ENCODE data around the gene VSIR.

VSIR gene

GRCh38 chr10:71766717-71767419 lies 6.5 kb downstream of the VSIR start:
- Histone ChIP-seq H3K9me3 (ENCODE audit: insufficient read depth, low read length) (no peaks in the 10 kb centered on the region), H3K4me1 (ENCODE audit: insufficient read depth, insufficient read length) (peaks cover 20% of the 10 kb centered on the region), H3K4me3 (ENCODE audit: insufficient read length, low read depth) (no peak overlapping the region), H3K36me3 (ENCODE audit: insufficient read depth, insufficient read length, low read length) (no peaks in the 10 kb centered on the region), H3K9ac (ENCODE audit: insufficient read length, low read depth) (no peak overlapping the region), H3K27me3 (ENCODE audit: insufficient read depth, insufficient read length) (peaks cover 12% of the 10 kb centered on the region)
- TF ChIP-seq ZNF274 (IDR thresholded peaks at IDR 0.05; ENCODE audit: low read depth, low read length) (no peak), SUZ12 (IDR thresholded peaks at IDR 0.05; ENCODE audit: extremely low read depth, insufficient read depth, insufficient read length) (no peak), YY1 (IDR thresholded peaks at IDR 0.05; ENCODE audit: insufficient read depth, insufficient read length) (no peak)
- no peak for DNase-seq (ENCODE audit: low read depth, low spot score)

- peaks cover 5% of the 10 kb centered on the region for H3K27me3 ChIP-seq (ENCODE audit: insufficient read depth, insufficient read length)
- no peak for DNase-seq (ENCODE audit: low read depth, low spot score)
- H3K4me3 ChIP-seq (ENCODE audit: insufficient read length, low read depth): no peak overlapping the region
- no peaks in the 10 kb centered on the region for H3K36me3 ChIP-seq (ENCODE audit: insufficient read depth, insufficient read length, low read length)
- no peaks in the 10 kb centered on the region for H3K9me3 ChIP-seq (ENCODE audit: insufficient read depth, low read length)
- H3K9ac ChIP-seq (ENCODE audit: insufficient read length, low read depth): no peak overlapping the region
- H3K4me1 ChIP-seq (ENCODE audit: insufficient read depth, insufficient read length): peaks cover 20% of the 10 kb centered on the region
- no peak for TF ChIP-seq ZNF274 (IDR thresholded peaks at IDR 0.05; ENCODE audit: low read depth, low read length)
- TF ChIP-seq YY1 (IDR thresholded peaks at IDR 0.05; ENCODE audit: insufficient read depth, insufficient read length): no peak
These were observed 7.2 kb downstream of the VSIR start for GRCh38 chr10:71765906-71766716.

- no peak for DNase-seq (ENCODE audit: low read depth, low spot score)
- no peaks in the 10 kb centered on the region for H3K36me3 ChIP-seq (ENCODE audit: insufficient read depth, insufficient read length, low read length)
- H3K4me3 ChIP-seq (ENCODE audit: insufficient read length, low read depth): no peak overlapping the region
- H3K9me3 ChIP-seq (ENCODE audit: insufficient read depth, low read length): no peaks in the 10 kb centered on the region
- no peak overlapping the region for H3K9ac ChIP-seq (ENCODE audit: insufficient read length, low read depth)
- no peak for TF ChIP-seq ZNF274 (IDR thresholded peaks at IDR 0.05; ENCODE audit: low read depth, low read length)
- TF ChIP-seq SUZ12 (IDR thresholded peaks at IDR 0.05; ENCODE audit: extremely low read depth, insufficient read depth, insufficient read length): no peak
- no peak for TF ChIP-seq YY1 (IDR thresholded peaks at IDR 0.05; ENCODE audit: insufficient read depth, insufficient read length)
- H3K27me3 ChIP-seq (ENCODE audit: insufficient read depth, insufficient read length): no peaks in the 10 kb centered on the region
- H3K4me1 ChIP-seq (ENCODE audit: insufficient read depth, insufficient read length): peaks cover 20% of the 10 kb centered on the region
These were observed 8.0 kb downstream of the VSIR start for GRCh38 chr10:71765176-71765904.

GRCh38 chr10:71763352-71764127 lies 9.8 kb downstream of the VSIR start:
- TF ChIP-seq YY1 (IDR thresholded peaks at IDR 0.05; ENCODE audit: insufficient read depth, insufficient read length): no peak
- TF ChIP-seq ZNF274 (IDR thresholded peaks at IDR 0.05; ENCODE audit: low read depth, low read length): no peak
- no peak for TF ChIP-seq SUZ12 (IDR thresholded peaks at IDR 0.05; ENCODE audit: extremely low read depth, insufficient read depth, insufficient read length)
- Histone ChIP-seq H3K27me3 (ENCODE audit: insufficient read depth, insufficient read length) (no peaks in the 10 kb centered on the region), H3K9ac (ENCODE audit: insufficient read length, low read depth) (no peak overlapping the region), H3K36me3 (ENCODE audit: insufficient read depth, insufficient read length, low read length) (no peaks in the 10 kb centered on the region), H3K4me1 (ENCODE audit: insufficient read depth, insufficient read length) (peaks cover 20% of the 10 kb centered on the region), H3K9me3 (ENCODE audit: insufficient read depth, low read length) (no peaks in the 10 kb centered on the region), H3K4me3 (ENCODE audit: insufficient read length, low read depth) (no peak overlapping the region)
- no peak for DNase-seq (ENCODE audit: low read depth, low spot score)

- Histone ChIP-seq H3K36me3 (ENCODE audit: insufficient read depth, insufficient read length, low read length) (no peaks in the 10 kb centered on the region), H3K27me3 (ENCODE audit: insufficient read depth, insufficient read length) (no peaks in the 10 kb centered on the region), H3K4me1 (ENCODE audit: insufficient read depth, insufficient read length) (peaks cover 15% of the 10 kb centered on the region), H3K4me3 (ENCODE audit: insufficient read length, low read depth) (no peak overlapping the region), H3K9me3 (ENCODE audit: insufficient read depth, low read length) (no peaks in the 10 kb centered on the region), H3K9ac (ENCODE audit: insufficient read length, low read depth) (no peak overlapping the region)
- DNase-seq (ENCODE audit: low read depth, low spot score): no peak
- no peak for TF ChIP-seq ZNF274 (IDR thresholded peaks at IDR 0.05; ENCODE audit: low read depth, low read length)
- no peak for TF ChIP-seq YY1 (IDR thresholded peaks at IDR 0.05; ENCODE audit: insufficient read depth, insufficient read length)
- TF ChIP-seq SUZ12 (IDR thresholded peaks at IDR 0.05; ENCODE audit: extremely low read depth, insufficient read depth, insufficient read length): no peak
These were observed 11.0 kb downstream of the VSIR start for GRCh38 chr10:71762324-71762723.

GRCh38 chr10:71761541-71762113 lies 11.7 kb downstream of the VSIR start:
- Histone ChIP-seq H3K27me3 (ENCODE audit: insufficient read depth, insufficient read length) (no peaks in the 10 kb centered on the region), H3K36me3 (ENCODE audit: insufficient read depth, insufficient read length, low read length) (no peaks in the 10 kb centered on the region), H3K9me3 (ENCODE audit: insufficient read depth, low read length) (no peaks in the 10 kb centered on the region), H3K4me1 (ENCODE audit: insufficient read depth, insufficient read length) (peaks cover 14% of the 10 kb centered on the region), H3K4me3 (ENCODE audit: insufficient read length, low read depth) (no peak overlapping the region), H3K9ac (ENCODE audit: insufficient read length, low read depth) (no peak overlapping the region)
- no peak for DNase-seq (ENCODE audit: low read depth, low spot score)
- TF ChIP-seq YY1 (IDR thresholded peaks at IDR 0.05; ENCODE audit: insufficient read depth, insufficient read length): no peak
- no peak for TF ChIP-seq ZNF274 (IDR thresholded peaks at IDR 0.05; ENCODE audit: low read depth, low read length)
- TF ChIP-seq SUZ12 (IDR thresholded peaks at IDR 0.05; ENCODE audit: extremely low read depth, insufficient read depth, insufficient read length): no peak
